Measurements from ENCODE around the gene PAX8. TPM values are rescaled to one million over a fixed set of nuclear protein-coding genes. Genes with fewer than 3 reads are reported as not detected.

PAX8 gene
- total and polyA plus RNA-seq, 2 of the 13 experiments (the other 11 are each of a cell fraction or from before 2014, with no cell fraction given): 1.5 to 8.8 TPM

GRCh38 chr2:113180131-113180946 lies 98.4 kb downstream of the PAX8 start (continued):
- TF ChIP-seq BRF2 (CRISPR knock-in tag; IDR thresholded peaks at IDR 0.05) (no peak), SCMH1 (CRISPR knock-in tag; IDR thresholded peaks at IDR 0.05; ENCODE audit: borderline replicate concordance) (no peak), THAP7 (CRISPR knock-in tag; IDR thresholded peaks at IDR 0.05) (no peak), POGK (CRISPR knock-in tag; conservative IDR thresholded peaks at IDR 0.05) (0 out of 2 replicates have a peak, but pooled peaks have one; percentile 45), PRPF4 (IDR thresholded peaks at IDR 0.05; ENCODE audit: low read depth, low read length, poor library complexity, severe bottlenecking) (no peak), ZBTB3 (CRISPR knock-in tag; IDR thresholded peaks at IDR 0.05; ENCODE audit: borderline replicate concordance, low read depth) (no peak; the same call in 1 of the 2 replicates), ZKSCAN1 (IDR thresholded peaks at IDR 0.05; ENCODE audit: low read length) (no peak), SKI (IDR thresholded peaks at IDR 0.05; ENCODE audit: partially characterized antibody) (peak; percentile 78), NR2F2 (IDR thresholded peaks at IDR 0.05; ENCODE audit: borderline replicate concordance, low read depth) (peak; percentile 28), HOMEZ (CRISPR knock-in tag; IDR thresholded peaks at IDR 0.05; ENCODE audit: low read depth) (peak; percentile 43; the same call in 1 of the 2 replicates), TGIF2 (CRISPR knock-in tag; IDR thresholded peaks at IDR 0.05) (peak; percentile 56), SMC3 (IDR thresholded peaks at IDR 0.05; ENCODE audit: low read length) (peak; percentile 50), MYC (CRISPR knock-in tag; IDR thresholded peaks at IDR 0.05; ENCODE audit: borderline replicate concordance) (peak; percentile 59), FOSL1 (CRISPR knock-in tag; IDR thresholded peaks at IDR 0.05; ENCODE audit: borderline replicate concordance) (0 out of 2 replicates have a peak, but pooled peaks have one; percentile 73), SIN3A (IDR thresholded peaks at IDR 0.05; ENCODE audit: borderline replicate concordance, low read depth, low read length) (0 out of 2 replicates have a peak, but pooled peaks have one; percentile 63), ZSCAN12 (CRISPR knock-in tag; IDR thresholded peaks at IDR 0.05) (no peak), ZSCAN21 (CRISPR knock-in tag; IDR thresholded peaks at IDR 0.05; ENCODE audit: borderline replicate concordance) (peak; percentile 69; the same call in 1 of the 2 replicates), EEA1 (CRISPR knock-in tag; IDR thresholded peaks at IDR 0.05; ENCODE audit: borderline replicate concordance) (peak; percentile 84; the same call in 1 of the 2 replicates), YEATS4 (CRISPR knock-in tag; IDR thresholded peaks at IDR 0.05; ENCODE audit: borderline replicate concordance) (peak; percentile 71), ZNF414 (CRISPR knock-in tag; IDR thresholded peaks at IDR 0.05) (peak; percentile 80)
